HepG2 (cell line): Measurements from ENCODE around the gene MYCBP2. TPM values are rescaled to one million over a fixed set of nuclear protein-coding genes. Genes with fewer than 3 reads are reported as not detected.

Source experiments
- KAT2B ChIP-seq: fragments of 150-350 bp; IDR thresholded peaks from 2 replicates; pipeline ENCODE4 v1.6.1; 2014; ENCODE audit warnings: low read depth, low read length, borderline replicate concordance
- PAX8 ChIP-seq: sonication (generic); formaldehyde crosslinking; IDR thresholded peaks from 2 replicates; pipeline ENCODE4 v1.8.0; 2022; ENCODE audit warnings: mild to moderate bottlenecking, missing genetic modification reagents, borderline replicate concordance
- SMAD3 ChIP-seq: sonication (generic); formaldehyde crosslinking; IDR thresholded peaks from 2 replicates; pipeline ENCODE4 v1.4.0; 2020; ENCODE audit warnings: missing genetic modification reagents
- TMF1 ChIP-seq: sonication (generic); formaldehyde crosslinking; IDR thresholded peaks from 2 replicates; pipeline ENCODE4 v1.8.1; 2022; ENCODE audit warnings: low read depth, missing genetic modification reagents
- ZNF776 ChIP-seq: sonication (generic); formaldehyde crosslinking; IDR thresholded peaks from 2 replicates; pipeline ENCODE4 v1.4.0; 2020; ENCODE audit warnings: mild to moderate bottlenecking, missing genetic modification reagents
- polyA plus RNA-seq, 8 experiments: library from polyadenylated mRNA; depleted of rRNA in 3 of 8; stranded (reverse) in 7 of 8; unstranded in 1 of 8; fragments of >200 nt; fragmentation: Illumina TruSeq in 4 of 8; extraction: Trizol in 4 of 8; gene quantifications; 2 replicates each; pipeline versions ENCODE4 v1.2.1 to v1.2.3, GENCODE V29; 2011 to 2016; ENCODE audit warnings: low read depth in 4 of 8, missing spikeins in 1 of 8, mixed read lengths in 1 of 8; ENCODE audit not compliant: insufficient read depth in 1 of 8
- total RNA-seq, 5 experiments: library from RNA; depleted of rRNA; stranded (reverse); fragments of >200 nt; fragmentation: Illumina TruSeq; extraction: Trizol; gene quantifications; 2 replicates each; pipeline ENCODE4 v1.2.3, GENCODE V29; 2016; ENCODE audit warnings: low read depth in 1 of 5
- TF ChIP-seq, protein P1 (sequence below): sonication (generic); formaldehyde crosslinking; IDR thresholded peaks from 2 replicates; pipeline ENCODE4 v1.4.0; 2020; ENCODE audit warnings: missing genetic modification reagents, mild to moderate bottlenecking, borderline replicate concordance
- TF ChIP-seq, protein P2 (sequence below): sonication (generic); formaldehyde crosslinking; IDR thresholded peaks from 2 replicates; pipeline ENCODE4 v1.9.0; 2021; ENCODE audit warnings: missing genetic modification reagents, mild to moderate bottlenecking, borderline replicate concordance
- TF ChIP-seq, protein P3 (sequence below): sonication (generic); formaldehyde crosslinking; IDR thresholded peaks from 2 replicates; pipeline ENCODE4 v1.8.0; 2022; ENCODE audit warnings: mild to moderate bottlenecking, missing genetic modification reagents; ENCODE audit not compliant: insufficient replicate concordance

The MYCBP2 gene
- total and polyA plus RNA-seq, 2 of the 13 experiments (the other 11 are each of a cell fraction or from before 2014, with no cell fraction given), result 16.3 to 35.3 TPM

DNA sequence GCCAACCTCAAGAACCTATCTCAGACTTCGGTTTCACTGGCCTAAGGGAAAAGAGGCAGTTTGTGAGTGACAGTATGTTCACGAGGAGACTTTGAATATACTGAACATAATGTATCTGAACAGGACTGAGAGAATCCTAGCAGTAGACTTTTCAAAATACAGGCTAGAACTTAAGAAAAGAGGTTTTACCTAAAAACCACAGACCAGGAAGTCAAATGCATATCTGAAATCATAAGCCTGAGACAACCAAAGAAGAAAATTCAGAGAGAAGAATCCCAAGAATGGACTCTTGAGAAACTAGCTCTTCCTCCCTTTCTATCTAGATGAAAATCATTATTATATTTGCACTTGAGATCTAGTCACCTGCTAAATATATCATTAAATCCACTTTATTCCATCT lies 17.6 kb downstream of the MYCBP2 start (continued):
- TF ChIP-seq, protein P1, sequence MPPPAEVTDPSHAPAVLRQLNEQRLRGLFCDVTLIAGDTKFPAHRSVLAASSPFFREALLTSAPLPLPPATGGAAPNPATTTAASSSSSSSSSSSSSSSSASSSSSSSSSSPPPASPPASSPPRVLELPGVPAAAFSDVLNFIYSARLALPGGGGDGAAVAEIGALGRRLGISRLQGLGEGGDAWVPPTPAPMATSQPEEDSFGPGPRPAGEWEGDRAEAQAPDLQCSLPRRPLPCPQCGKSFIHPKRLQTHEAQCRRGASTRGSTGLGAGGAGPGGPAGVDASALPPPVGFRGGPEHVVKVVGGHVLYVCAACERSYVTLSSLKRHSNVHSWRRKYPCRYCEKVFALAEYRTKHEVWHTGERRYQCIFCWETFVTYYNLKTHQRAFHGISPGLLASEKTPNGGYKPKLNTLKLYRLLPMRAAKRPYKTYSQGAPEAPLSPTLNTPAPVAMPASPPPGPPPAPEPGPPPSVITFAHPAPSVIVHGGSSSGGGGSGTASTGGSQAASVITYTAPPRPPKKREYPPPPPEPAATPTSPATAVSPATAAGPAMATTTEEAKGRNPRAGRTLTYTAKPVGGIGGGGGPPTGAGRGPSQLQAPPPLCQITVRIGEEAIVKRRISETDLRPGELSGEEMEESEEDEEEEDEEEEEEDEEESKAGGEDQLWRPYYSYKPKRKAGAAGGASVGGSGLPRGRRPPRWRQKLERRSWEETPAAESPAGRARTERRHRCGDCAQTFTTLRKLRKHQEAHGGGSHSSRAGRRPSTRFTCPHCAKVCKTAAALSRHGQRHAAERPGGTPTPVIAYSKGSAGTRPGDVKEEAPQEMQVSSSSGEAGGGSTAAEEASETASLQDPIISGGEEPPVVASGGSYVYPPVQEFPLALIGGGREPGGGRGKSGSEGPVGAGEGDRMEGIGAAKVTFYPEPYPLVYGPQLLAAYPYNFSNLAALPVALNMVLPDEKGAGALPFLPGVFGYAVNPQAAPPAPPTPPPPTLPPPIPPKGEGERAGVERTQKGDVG (CRISPR knock-in tag), result no peak
- TF ChIP-seq ZNF776, result no peak
- TF ChIP-seq KAT2B, result no peak
- TF ChIP-seq, protein P2, sequence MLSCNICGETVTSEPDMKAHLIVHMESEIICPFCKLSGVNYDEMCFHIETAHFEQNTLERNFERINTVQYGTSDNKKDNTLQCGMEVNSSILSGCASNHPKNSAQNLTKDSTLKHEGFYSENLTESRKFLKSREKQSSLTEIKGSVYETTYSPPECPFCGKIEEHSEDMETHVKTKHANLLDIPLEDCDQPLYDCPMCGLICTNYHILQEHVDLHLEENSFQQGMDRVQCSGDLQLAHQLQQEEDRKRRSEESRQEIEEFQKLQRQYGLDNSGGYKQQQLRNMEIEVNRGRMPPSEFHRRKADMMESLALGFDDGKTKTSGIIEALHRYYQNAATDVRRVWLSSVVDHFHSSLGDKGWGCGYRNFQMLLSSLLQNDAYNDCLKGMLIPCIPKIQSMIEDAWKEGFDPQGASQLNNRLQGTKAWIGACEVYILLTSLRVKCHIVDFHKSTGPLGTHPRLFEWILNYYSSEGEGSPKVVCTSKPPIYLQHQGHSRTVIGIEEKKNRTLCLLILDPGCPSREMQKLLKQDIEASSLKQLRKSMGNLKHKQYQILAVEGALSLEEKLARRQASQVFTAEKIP (CRISPR knock-in tag), result no peak
- no peak for TF ChIP-seq PAX8 (CRISPR knock-in tag)
- TF ChIP-seq, protein P3, sequence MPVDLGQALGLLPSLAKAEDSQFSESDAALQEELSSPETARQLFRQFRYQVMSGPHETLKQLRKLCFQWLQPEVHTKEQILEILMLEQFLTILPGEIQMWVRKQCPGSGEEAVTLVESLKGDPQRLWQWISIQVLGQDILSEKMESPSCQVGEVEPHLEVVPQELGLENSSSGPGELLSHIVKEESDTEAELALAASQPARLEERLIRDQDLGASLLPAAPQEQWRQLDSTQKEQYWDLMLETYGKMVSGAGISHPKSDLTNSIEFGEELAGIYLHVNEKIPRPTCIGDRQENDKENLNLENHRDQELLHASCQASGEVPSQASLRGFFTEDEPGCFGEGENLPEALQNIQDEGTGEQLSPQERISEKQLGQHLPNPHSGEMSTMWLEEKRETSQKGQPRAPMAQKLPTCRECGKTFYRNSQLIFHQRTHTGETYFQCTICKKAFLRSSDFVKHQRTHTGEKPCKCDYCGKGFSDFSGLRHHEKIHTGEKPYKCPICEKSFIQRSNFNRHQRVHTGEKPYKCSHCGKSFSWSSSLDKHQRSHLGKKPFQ (CRISPR knock-in tag), result no peak
- TF ChIP-seq TMF1, result no peak
- TF ChIP-seq SMAD3 (CRISPR knock-in tag), result no peak
